ENCODE results near the gene PLEKHA7.
"Not testable (repeated sequence)": the region's sequence is repeated elsewhere in the genome, so short reads cannot be mapped to it uniquely, and the experiment has no call there.

GRCh38 chr11:17034027-17034426 lies 19.8 kb upstream of the PLEKHA7 start:
- TF ChIP-seq, protein P1, sequence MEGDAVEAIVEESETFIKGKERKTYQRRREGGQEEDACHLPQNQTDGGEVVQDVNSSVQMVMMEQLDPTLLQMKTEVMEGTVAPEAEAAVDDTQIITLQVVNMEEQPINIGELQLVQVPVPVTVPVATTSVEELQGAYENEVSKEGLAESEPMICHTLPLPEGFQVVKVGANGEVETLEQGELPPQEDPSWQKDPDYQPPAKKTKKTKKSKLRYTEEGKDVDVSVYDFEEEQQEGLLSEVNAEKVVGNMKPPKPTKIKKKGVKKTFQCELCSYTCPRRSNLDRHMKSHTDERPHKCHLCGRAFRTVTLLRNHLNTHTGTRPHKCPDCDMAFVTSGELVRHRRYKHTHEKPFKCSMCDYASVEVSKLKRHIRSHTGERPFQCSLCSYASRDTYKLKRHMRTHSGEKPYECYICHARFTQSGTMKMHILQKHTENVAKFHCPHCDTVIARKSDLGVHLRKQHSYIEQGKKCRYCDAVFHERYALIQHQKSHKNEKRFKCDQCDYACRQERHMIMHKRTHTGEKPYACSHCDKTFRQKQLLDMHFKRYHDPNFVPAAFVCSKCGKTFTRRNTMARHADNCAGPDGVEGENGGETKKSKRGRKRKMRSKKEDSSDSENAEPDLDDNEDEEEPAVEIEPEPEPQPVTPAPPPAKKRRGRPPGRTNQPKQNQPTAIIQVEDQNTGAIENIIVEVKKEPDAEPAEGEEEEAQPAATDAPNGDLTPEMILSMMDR (optimal IDR thresholded peaks at IDR 0.05 in 1 of 3, IDR thresholded peaks at IDR 0.05 in 1 of 3, conservative IDR thresholded peaks at IDR 0.05 in 1 of 3; ENCODE audit: extremely low read depth in 1 of 3, insufficient read depth in 2 of 3, low read length in 3 of 3): not testable (repeated sequence)
- not testable (repeated sequence) for TF ChIP-seq EZH2 (IDR thresholded peaks at IDR 0.05; ENCODE audit: low read length)

Data from keratinocyte (primary cell).